Dendritic cell treated with granulocyte-macrophage colony-stimulating factor and Interleukin-4, amounts not matched to agents 40 ng/mL and 50 ng/mL, for 4 days (primary cell): Measurements from ENCODE around the gene ALDH1B1.

Source experiments
- H3K27ac Mint-ChIP-seq: one replicate; pipeline ENCODE4 v1.8.0; 2022; ENCODE audit warnings: mild to moderate bottlenecking, mixed read lengths
- H3K27me3 Mint-ChIP-seq: one replicate; pipeline ENCODE4 v1.8.0; 2022; ENCODE audit warnings: mild to moderate bottlenecking, mixed read lengths
- H3K36me3 Mint-ChIP-seq: one replicate; pipeline ENCODE4 v1.8.0; 2022; ENCODE audit warnings: low read depth, mixed read lengths
- H3K4me1 Mint-ChIP-seq: one replicate; pipeline ENCODE4 v1.8.0; 2022; ENCODE audit warnings: low read depth, mixed read lengths
- H3K4me3 Mint-ChIP-seq: one replicate; pipeline ENCODE4 v1.8.0; 2022; ENCODE audit warnings: mild to moderate bottlenecking, moderate library complexity, mixed read lengths
- H3K9me3 Mint-ChIP-seq: one replicate; pipeline ENCODE4 v1.8.0; 2022; ENCODE audit warnings: mixed read lengths
- intact Hi-C: fragments of 100-400 bp; cut with micrococcal nuclease; formaldehyde crosslinking; loops from one replicate; pipeline ENCODE4 v1.15.0; 2022

The ALDH1B1 gene

GRCh38 chr9:38439916-38440301 is 47.4 kb downstream of the ALDH1B1 start:
- Mint-ChIP-seq H3K27me3 (peaks cover 4% of the 10 kb centered on the region), H3K36me3 (no peaks in the 10 kb centered on the region), H3K4me1 (peaks cover 19% of the 10 kb centered on the region), H3K27ac (peak overlapping the region; percentile 78), H3K4me3 (no peak overlapping the region), H3K9me3 (no peaks in the 10 kb centered on the region)
- intact Hi-C loops: no loop called here

DNA sequence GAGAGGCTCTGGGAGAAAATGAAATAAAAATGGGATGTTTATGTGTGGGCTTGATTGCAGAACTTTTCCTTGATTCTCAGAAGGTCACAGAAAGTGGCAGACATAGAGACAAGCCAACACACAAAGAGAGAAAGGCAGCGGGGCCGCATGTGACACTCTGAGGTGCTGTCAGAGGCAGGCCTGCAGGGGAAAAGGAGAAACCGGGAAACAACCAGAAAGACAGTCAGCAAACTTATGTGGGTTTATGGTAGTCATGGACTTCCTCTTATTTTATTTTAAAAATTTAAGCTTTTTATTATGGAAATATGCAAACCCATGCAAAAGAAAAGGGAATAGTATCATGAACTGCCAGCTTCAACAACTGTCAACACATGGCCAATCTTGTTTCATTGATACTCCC is 48.0 kb downstream of the ALDH1B1 start:
- Mint-ChIP-seq H3K4me3 (peak overlapping the region; percentile 13), H3K9me3 (no peaks in the 10 kb centered on the region), H3K4me1 (peaks cover 25% of the 10 kb centered on the region), H3K27ac (peak overlapping the region; percentile 78), H3K27me3 (peaks cover 4% of the 10 kb centered on the region), H3K36me3 (no peaks in the 10 kb centered on the region)
- intact Hi-C loops: no loop called here

DNA sequence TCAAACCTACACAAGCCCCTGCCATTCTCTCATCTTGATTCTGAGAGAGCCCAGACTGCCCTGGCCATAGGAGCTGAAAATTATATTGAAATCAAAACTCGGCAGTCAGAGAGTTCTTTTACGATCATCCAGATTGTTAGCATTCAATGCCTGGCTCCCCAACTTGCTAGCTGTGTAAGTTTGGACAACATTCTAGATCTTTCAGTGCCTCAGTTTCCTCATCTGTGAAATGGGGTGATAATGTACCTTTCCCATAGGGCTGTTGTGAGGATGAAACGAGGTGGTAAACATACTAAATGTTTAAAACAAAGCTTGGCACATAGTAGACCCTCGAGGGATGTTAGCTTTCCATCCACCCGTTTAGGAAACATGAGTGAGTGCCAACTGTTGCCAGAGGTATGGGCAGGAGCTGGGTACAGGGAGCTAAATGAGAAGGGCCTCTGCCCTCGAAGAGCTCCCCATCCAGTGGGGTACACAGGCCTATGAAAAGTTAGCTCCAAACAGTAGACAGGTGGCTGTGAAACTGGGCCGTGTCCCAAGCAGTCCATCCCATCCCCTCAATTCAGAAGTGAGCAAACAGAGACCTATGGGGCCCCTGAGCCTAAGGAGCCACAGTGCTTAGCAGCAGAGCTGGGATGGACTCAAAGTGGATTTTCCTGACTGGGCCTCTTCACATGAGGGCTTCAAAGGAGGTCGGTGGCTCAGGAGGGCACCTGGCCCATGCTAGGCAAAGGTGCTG is 49.0 kb downstream of the ALDH1B1 start:
- intact Hi-C loops: no loop called here
- Mint-ChIP-seq H3K9me3 (no peaks in the 10 kb centered on the region), H3K4me3 (no peak overlapping the region), H3K27me3 (peaks cover 9% of the 10 kb centered on the region), H3K27ac (no peak overlapping the region), H3K4me1 (peaks cover 27% of the 10 kb centered on the region), H3K36me3 (no peaks in the 10 kb centered on the region)

DNA sequence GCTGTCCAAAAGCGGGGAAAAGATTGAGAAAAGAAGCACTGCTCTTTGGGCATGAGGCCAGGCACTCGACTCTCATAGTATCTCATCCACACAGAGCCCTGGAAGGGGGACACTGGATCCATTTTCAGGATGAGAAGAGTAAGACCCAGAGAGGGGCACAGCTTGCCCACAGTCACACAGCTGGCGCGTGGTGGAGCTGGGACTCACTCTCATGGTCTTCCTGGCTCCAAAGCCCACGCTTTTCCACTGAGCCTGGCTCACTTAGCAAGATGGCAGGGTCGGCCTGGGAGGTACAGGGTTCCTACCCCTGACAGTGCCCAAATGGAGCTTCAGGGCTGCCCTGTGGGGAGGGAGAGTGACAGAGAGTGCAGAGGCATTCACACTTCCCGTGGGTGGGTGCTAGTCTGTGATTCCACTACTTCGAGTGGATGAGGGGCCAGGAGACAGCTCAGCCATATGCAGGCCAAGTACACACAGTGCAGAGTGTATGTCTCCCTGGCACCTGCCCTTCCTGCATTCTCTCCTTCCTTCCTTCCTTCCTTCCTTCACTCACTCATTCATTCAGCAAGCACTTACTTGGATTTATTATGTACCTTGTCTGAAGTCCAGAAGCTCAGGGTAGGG is 50.1 kb downstream of the ALDH1B1 start:
- Mint-ChIP-seq H3K4me3 (no peak overlapping the region), H3K9me3 (no peaks in the 10 kb centered on the region), H3K27ac (no peak overlapping the region), H3K27me3 (peaks cover 11% of the 10 kb centered on the region), H3K36me3 (no peaks in the 10 kb centered on the region), H3K4me1 (peaks cover 22% of the 10 kb centered on the region)
- intact Hi-C loops: no loop called here

GRCh38 chr9:38443181-38443580 is 50.7 kb downstream of the ALDH1B1 start:
- H3K4me1 Mint-ChIP-seq: peaks cover 16% of the 10 kb centered on the region
- intact Hi-C loops: no loop called here
- no peak overlapping the region for H3K27ac Mint-ChIP-seq
- H3K9me3 Mint-ChIP-seq: peaks cover 5% of the 10 kb centered on the region
- no peaks in the 10 kb centered on the region for H3K36me3 Mint-ChIP-seq
- H3K27me3 Mint-ChIP-seq: peaks cover 12% of the 10 kb centered on the region
- H3K4me3 Mint-ChIP-seq: no peak overlapping the region

GRCh38 chr9:38443597-38443996 is 51.1 kb downstream of the ALDH1B1 start:
- no peaks in the 10 kb centered on the region for H3K36me3 Mint-ChIP-seq
- peaks cover 12% of the 10 kb centered on the region for H3K27me3 Mint-ChIP-seq
- peaks cover 6% of the 10 kb centered on the region for H3K9me3 Mint-ChIP-seq
- intact Hi-C loops: no loop called here
- H3K27ac Mint-ChIP-seq: no peak overlapping the region
- peaks cover 16% of the 10 kb centered on the region for H3K4me1 Mint-ChIP-seq
- H3K4me3 Mint-ChIP-seq: no peak overlapping the region

- H3K36me3 Mint-ChIP-seq: no peaks in the 10 kb centered on the region
Observed at GRCh38 chr9:38445154-38446043, 52.9 kb downstream of the ALDH1B1 start.

DNA sequence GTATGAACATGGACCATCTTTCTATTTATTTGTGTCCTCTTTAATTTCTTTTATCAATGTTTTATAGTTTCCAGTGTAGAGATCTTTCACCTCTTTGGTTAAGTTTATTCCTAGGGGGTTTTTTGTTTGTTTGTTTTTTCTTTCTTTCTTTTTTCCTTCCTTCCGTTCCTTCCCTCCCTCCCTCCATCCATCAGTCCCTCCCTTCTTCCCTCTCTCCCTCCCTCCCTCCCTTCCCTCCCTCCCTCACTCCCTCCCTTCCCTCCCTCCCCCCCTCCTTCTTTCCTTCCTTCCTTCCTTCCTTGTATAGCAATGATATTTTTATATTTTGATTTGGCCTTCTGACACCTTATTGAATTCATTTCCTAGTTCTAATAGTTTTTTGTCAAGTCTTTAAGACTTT is 55.2 kb downstream of the ALDH1B1 start:
- intact Hi-C loops: no loop called here
- no peaks in the 10 kb centered on the region for H3K36me3 Mint-ChIP-seq
- peaks cover 8% of the 10 kb centered on the region for H3K27me3 Mint-ChIP-seq
- H3K9me3 Mint-ChIP-seq: peaks cover 17% of the 10 kb centered on the region
- H3K4me3 Mint-ChIP-seq: no peak overlapping the region
- H3K4me1 Mint-ChIP-seq: peaks cover 9% of the 10 kb centered on the region
- H3K27ac Mint-ChIP-seq: no peak overlapping the region

More at GRCh38 chr9:38445154-38446043, 52.9 kb downstream of the ALDH1B1 start:
- no peak overlapping the region for H3K4me3 Mint-ChIP-seq
- intact Hi-C loops: no loop called here
- H3K9me3 Mint-ChIP-seq: peaks cover 7% of the 10 kb centered on the region
- H3K4me1 Mint-ChIP-seq: peaks cover 12% of the 10 kb centered on the region
- peaks cover 8% of the 10 kb centered on the region for H3K27me3 Mint-ChIP-seq
- H3K27ac Mint-ChIP-seq: no peak overlapping the region
